ENCODE results near the gene POGZ. TPM values are rescaled to one million over a fixed set of nuclear protein-coding genes. Genes with fewer than 3 reads are reported as not detected.
"Not testable (repeated sequence)": the region's sequence is repeated elsewhere in the genome, so short reads cannot be mapped to it uniquely, and the experiment has no call there.

POGZ gene
- polyA plus RNA-seq, 4 donors, result 82.2 to 128 (median 104) TPM

DNA sequence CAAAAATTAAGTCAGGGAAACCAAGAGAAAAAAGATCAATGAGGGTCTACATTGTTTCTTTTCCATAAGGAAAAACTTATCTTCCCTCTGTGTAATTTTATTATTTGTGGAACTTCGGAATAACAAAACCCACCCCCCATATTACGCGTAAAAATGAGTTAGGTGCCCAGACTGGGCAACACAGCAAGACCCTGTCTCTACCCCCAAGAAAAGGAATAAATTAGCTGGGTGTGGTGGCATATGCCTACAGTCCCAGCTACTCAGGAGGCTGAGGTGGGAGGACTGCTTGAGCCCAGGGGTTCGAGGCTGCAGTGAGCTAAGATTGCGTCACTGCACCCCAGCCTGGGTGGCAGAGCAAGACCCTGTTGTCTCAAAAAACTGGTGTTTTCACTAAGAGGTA is 39.5 kb downstream of the POGZ start:
- DNase-seq (ENCODE audit: low read depth in 4 of 4, low spot score in 3 of 4), result no peak

DNA sequence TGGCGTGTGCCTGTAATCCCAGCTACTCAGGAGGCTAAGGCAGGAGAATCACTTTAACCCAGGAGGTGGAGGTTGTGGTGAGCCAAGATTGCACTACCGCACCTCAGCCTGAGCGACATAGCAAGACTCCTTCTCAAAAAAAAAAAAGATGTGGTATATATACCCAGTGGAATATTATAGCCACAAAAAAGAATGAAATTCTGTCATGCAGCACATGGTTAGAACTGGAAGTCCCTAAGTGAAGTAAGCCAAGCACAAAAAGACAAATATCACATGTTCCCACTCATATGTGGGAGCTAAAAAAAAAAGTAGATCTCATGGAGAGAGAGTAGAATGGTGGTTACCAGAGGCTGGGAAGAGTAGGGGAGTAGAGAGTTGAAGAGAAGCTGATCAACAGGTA is 41.2 kb downstream of the POGZ start:
- no peak for DNase-seq (ENCODE audit: low read depth in 4 of 4, low spot score in 3 of 4)

DNA sequence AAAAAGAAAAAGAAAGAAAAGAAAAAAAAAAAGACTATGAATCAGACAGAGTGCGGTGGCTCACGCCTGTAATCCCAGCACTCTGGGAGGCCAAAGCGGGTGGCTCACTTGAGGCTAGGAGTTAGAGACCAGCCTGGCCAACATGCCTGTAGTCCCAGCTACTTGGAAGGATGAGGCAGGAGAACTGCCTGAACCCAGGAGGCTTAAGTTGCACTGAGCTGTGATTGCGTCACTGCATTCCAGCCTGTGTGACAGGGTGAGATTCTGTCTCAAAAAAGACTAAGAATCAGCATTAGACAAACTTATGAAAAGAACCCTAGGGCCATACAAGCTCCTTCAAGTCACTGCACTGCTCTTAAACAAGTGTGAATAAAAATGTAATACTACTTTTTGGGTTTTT is 43.1 kb downstream of the POGZ start:
- DNase-seq (ENCODE audit: low read depth in 4 of 4, low spot score in 3 of 4), result no peak

DNA sequence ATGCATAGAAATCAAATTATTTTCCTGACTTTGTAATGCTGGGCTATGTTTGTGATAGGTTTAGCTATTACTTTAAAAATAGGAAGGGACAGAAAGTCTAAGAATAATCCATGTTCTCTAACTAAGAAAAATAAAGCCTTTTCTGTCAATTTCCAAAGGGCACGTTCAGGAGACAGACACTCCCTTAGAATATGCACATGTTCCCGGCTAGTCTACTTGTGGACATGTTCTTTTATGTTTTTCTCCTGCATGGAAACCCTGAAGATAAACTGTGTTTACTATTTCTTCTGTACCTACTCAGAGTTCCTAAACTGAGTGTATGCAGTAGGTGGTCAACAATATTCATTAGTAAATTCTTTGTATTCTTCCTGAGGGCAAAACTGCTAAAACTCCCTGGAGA is 47.4 kb downstream of the POGZ start:
- DNase-seq (ENCODE audit: low read depth in 4 of 4, low spot score in 3 of 4), result no peak

DNA sequence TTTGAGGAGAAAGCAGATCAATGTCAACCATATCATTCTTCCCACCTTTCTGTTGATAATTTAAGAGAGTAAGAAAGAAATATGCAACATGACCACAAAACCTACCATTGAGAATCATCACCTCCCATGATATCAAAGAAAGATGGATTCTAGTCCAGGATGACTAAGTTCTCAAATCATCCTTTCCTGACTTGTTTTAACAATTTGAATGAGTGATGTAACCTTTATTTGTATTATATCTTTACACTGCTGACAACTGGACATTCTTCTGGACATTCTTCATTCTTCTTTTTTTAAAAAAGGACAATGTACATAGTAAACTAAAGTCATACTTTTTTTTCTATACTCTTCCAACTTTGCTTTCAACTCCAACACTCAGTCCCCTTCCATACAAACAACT is 50.4 kb downstream of the POGZ start:
- DNase-seq (ENCODE audit: low read depth in 4 of 4, low spot score in 3 of 4), result no peak

DNA sequence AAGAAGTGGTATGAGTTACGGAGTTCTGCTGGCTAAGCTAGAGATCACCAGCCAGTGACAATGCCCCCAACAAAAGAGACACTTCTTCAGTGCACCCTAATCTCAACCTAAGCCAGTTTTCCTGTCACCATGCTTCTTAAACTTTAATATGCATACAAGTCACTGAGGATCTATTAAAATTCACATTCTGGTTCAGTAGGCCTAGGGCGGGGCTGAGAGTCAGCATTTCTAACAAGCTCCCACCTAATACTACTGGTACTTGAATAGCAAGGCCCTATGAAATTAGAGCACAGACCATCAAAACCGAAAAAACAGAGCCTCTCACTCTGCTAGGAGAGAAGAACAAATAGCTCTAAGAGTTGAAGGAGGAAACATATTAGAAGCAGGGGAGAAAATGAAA is 52.0 kb downstream of the POGZ start:
- no peak for DNase-seq (ENCODE audit: low read depth in 4 of 4, low spot score in 3 of 4)

DNA sequence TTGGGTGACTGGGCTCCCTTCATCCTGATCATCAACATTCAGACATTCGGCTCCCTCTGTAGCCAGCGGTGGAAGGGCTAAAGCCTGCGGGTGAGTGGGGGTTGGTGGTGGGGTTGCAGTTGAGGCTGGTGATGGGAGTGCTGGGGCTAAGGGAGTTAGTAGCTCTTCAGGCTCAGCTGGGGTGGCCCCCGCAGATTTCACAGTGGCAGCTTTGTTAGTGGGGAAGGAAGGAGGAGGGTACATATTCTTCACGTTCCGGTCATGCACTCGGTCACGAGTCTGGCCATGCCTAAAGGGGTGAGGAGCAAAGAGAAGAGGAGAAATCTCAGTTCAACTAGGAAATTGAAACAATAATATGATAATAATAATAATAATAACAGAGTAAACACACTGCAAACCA is 53.1 kb downstream of the POGZ start:
- DNase-seq (ENCODE audit: low read depth in 4 of 4, low spot score in 3 of 4), result no peak

DNA sequence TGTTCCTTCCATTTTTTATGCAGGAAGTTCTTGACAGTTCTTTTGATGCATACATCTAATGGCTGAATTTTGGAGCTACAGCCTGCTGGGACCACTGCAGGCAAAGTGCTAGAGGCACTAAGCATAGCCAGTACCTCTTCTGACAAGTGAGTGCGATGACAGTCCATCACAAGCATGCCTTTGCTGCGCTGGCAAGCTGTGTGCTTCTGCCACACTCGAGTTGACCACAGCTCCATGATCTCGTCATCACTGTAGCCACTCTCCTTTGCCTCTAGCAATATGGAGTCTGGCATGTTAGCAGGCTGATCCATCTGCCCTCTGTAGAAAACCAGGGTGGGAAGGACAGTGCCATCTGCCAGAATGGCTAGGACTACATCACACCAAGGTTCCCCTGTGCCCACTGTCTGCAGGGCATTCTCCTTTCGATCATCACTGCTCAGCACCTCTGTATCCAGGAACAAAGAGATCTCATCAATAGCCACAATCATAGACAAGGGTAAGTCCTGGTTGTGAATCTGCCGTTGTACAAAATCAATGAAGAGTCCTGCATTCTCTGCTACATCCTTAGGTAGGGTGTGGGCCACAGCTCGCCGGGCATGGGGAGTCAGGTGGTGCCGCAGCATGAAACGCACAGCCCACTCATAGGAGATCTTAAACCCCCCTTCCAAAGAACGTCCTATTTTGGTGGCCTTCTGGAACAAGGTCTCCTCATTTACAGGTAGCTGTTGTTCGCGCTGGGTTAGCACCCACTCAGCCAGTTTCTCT is 53.9 kb downstream of the POGZ start:
- no peak for DNase-seq (ENCODE audit: low read depth in 4 of 4, low spot score in 3 of 4)

DNA sequence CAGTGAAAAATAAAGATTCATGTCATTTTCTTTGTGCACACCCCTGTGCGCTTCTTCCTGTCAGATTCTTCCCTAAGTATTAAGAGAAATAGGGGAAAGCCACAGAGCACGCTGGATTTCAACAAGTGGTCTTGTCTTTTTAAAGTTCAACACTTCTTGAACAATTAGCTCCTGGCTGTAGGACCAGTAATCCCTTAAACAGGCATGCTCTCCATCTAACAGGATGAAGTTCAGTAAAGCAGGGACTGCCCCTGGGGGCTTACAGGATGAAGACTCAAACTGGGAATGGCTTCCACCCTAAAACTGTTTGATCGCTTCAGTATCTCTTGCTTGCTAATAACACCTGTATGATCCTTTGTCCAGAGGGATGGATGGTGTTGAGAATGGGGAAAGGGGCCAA is 55.7 kb downstream of the POGZ start:
- DNase-seq (ENCODE audit: low read depth in 4 of 4, low spot score in 3 of 4), result no peak

DNA sequence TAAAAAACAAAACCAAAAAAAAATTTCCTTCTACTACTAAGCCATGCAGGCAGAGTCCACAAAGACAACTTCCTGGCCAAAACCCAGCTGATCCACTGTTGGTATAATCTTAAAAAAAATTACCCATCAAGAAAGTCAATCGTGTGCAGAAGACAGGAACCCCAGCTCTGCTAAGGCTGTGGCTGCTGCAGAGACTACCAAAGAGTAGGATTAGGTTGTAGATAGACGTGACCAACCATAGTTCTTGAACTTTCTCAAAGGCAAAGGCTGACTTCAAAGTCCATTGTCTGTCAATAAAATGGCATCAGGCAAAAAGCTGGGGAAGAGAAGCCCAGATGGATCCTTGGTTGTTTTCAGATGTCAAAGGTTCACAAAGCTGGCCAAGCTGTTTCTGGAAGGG is 56.5 kb downstream of the POGZ start:
- DNase-seq (ENCODE audit: low read depth in 4 of 4, low spot score in 3 of 4), result no peak

DNA sequence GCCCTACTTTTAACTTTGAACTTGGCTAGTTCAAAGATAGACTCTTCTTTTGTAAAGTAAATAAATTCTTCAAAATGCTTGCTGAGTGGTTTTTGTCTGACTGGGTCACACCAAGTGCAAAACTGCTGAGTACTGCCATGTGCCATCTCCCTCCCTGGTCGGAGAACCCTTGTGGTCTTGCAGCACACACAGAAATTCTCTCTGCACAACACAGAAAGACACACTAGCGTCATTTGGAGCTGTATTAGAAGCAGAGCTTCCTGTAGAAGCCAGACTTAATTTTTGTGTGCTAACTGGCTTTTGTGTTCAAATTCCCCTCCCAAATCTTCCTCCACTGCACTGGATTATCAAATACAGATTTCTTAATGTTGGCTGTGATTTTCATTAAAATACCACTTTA is 57.4 kb downstream of the POGZ start:
- no peak for DNase-seq (ENCODE audit: low read depth in 4 of 4, low spot score in 3 of 4)

DNA sequence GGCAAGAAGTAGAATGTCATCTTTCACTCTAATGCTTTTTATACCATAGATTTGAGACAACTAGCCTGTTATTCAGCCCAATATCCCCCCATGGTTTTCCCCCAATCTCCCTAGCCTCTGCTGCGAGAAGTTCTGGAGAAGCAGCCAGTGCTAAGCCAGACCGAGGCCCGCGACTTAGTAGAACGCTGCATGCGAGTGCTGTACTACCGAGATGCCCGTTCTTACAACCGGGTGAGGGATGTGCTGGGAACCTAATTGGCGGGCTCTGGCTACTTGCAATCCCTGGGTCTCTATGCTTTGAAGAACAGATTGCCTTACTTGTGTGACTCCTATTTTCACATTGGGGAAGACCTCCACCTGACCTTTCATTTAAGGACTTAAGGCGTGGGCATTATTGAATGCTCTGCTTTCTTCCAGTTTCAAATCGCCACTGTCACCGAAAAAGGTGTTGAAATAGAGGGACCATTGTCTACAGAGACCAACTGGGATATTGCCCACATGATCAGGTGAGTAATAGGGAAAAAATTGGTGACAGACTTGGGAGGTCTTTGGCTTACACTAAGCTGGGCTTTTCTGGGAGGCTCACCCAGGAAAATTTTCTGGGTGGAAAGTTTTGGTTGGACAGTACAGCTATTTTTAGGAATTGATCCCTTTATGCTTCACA is 58.0 kb downstream of the POGZ start:
- DNase-seq (ENCODE audit: low read depth in 4 of 4, low spot score in 3 of 4), result no peak

DNA sequence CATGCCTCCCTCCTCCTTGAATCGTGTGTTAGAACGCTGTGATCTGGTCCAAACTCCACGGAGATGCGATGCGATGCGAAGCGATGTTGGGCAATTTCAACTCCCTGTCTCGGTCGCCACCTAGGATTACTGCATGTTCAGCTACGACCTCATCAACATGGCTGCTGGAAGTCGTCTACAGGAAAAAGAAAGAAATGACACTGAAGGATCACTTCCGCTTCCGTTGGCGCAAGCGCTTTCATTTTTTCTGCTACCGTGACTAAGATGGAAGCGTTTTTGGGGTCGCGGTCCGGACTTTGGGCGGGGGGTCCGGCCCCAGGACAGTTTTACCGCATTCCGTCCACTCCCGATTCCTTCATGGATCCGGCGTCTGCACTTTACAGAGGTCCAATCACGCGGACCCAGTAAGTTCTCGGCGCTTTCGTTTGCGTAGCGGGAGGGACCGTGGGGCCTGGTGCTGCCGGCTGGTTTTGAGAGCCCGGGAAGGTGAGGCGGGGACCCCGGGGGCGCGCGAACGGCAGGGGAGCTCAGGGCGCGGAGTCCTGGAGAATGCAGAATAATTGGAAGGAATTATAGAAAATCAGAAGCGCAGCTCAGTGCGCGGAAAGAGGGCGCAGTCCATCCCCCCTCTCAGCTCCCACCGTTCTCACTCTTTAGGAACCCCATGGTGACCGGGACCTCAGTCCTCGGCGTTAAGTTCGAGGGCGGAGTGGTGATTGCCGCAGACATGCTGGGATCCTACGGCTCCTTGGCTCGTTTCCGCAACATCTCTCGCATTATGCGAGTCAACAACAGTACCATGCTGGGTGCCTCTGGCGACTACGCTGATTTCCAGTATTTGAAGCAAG is 59.7 kb downstream of the POGZ start, which contains the start of gene PSMB4:
PSMB4 (plus strand) TSS at position 250 of the 848 bp plus-strand sequence; CDS start at position 265, 15 bp downstream.
- DNase-seq (ENCODE audit: low read depth in 4 of 4, low spot score in 3 of 4), result peak; percentile 88 to 91 (median 90)

DNA sequence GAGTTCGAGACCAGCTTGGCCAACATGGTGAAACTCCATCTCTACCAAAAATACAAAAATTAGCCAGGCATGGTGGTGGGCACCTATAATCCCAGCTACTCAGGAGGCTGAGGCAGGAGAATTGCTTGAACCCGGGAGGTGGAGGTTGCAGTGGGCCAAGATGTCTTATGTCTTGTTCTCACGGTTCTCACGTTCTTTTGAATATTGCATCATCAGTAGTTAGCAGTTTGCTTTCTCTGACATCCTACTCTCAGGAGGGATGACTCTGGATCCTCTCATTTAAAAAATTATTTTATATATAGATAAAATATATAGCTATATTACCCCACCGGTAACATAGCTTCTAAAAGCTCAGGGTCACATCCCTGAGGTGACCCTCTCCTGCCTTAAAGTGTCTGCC is 63.0 kb downstream of the POGZ start:
- DNase-seq (ENCODE audit: low read depth in 4 of 4, low spot score in 3 of 4), result not testable (repeated sequence)

DNA sequence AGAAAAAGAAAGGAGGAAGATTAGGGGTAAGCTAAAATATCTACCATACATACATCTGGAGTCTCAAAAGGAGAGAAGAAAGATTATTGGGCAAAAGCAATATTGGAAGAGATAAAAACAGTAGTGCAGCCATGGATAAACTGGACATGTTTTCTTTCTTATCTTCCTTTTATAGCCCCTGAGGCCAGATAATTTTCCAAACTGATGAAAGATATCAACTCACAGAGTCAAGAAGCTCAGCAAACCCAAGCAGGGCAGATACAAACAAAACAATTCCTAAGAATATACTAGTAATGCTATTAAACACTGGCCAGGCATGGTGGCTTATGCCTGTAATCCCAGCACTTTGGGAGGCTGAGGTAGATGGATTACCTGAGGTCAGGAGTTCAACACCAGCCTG is 65.7 kb downstream of the POGZ start:
- DNase-seq (ENCODE audit: low read depth in 4 of 4, low spot score in 3 of 4), result no peak

DNA sequence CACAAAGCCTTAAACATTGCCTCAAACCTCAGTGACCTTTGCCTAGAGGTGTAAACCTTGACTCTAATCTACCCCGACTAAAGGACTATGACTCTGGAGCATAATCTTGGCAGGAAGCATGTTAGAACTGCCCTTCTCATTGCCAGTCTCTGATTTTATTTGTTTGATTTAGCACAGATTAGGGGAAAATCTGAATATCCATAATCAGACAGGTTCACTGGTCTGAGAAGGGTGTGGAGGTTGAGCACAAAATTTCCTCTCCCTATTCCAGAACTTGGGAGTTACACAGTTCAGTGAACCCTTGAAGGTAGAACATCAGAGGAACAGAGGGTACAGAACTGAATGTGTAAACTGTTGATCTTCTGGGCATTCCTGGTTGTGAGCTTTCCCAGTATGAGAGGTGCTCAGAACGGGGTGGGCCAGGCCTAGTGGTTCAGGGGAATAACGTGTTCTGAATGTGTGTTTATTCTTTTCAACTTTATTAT is 68.2 kb downstream of the POGZ start:
- DNase-seq (ENCODE audit: low read depth in 4 of 4, low spot score in 3 of 4), result no peak

DNA sequence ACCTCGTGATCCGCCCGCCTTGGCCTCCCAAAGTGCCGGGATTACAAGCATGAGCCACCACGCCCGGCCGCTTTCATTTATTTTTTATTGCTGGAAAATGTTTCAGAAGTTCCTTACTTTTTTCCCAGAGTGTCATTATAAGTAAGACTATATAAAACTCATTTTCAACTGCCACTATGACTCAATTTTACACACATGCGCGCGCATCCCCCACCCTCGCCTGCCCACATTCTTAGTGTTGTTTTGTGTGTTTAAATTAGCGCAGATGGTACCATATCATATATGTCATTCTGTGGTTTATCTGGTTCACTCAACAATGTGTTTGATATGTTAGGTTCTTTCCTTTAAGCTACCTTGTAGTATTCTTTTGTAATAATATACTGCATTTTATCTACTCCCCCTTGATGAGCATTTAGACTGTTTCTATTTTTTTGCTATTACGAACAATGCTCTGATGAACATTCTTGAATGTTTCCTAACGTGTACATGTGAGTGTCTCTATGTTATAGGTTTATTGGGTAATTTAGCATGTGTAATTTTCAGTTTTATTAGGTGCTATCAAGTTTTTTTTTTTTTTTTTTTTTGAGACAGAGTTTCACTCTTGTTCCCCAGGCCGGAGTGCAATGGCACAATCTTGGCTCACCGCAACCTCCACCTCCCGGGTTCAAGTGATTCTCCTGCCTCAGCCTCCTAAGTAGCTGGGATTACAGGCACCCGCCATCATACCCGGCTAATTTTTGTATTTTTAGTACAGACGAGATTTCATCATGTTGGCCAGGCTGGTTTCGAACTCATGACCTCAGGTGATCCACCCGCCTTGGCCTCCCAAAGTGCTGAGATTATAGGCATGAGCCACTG is 68.8 kb downstream of the POGZ start:
- DNase-seq (ENCODE audit: low read depth in 4 of 4, low spot score in 3 of 4), result not testable (repeated sequence)

DNA sequence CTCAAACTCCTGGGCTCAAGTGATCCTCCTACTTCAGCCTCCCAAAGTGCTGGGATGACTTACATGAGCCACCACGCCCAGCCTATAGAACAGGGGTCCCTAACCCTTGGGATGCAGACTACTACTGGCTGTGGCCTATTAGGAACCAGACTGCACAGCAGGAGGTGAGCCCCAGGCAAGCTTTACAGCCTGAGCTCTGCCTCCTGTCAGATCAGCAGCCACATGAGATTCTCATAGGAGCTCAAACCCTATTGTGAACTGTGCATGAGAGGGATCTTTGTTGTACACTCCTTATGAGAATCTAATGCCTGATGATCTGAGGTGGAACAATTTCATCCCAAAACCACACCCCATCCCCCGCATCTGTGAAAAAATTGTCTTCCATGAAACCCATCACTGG is 73.3 kb downstream of the POGZ start:
- DNase-seq (ENCODE audit: low read depth in 4 of 4, low spot score in 3 of 4), result no peak

DNA sequence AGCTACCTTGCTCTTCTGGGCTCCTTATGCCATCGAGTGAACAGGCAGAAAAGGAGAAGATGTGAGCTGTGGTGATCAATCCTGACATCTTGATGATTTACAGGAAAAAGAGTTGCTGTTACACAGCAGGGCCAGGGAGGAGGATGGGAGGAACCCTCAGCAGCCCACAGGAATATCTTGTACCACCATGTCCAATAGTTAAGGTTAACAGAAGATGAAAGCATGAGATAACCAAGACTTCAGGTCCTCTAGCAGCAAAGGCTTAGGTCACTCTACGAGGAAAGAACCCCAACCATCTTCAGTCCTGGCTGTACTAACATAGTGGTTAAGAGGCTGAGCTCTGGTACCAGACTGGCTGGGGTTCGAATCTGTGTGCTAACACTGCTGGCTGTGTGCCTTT is 74.7 kb downstream of the POGZ start:
- DNase-seq (ENCODE audit: low read depth in 4 of 4, low spot score in 3 of 4), result no peak

DNA sequence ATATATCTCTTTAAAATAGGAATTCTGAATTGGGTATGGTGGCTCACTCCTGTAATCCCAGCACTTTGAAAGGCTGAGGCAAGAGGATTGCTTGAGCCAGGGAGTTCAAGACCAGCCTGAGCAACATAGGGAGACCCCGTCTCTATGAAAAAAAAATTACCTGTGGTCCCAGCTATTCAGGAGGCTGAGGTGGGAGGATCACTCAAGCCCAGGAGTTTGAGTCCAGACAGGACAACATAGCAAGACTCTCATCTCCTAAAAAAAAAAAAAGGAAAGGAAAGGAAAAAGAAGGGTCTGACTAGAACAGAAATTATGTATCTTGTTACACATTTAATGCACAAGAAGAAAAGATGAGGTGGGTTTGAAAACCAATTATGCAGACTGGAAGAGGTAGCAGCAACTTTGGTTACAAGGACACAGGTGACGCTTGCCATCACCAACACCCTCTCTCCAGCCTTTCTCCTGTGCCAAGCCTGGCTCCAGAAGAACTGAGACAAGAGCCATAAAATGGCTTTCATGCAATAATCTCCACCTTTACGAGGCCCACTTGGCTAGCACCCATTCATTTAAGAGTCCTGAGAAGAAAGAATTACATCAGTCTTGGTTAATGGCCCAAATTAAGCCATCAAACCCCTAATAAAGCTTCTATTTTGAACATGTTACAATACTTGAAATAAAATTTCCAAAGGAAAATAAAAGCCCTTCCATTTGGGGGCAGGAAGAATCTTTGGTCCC is 82.0 kb downstream of the POGZ start:
- no peak for DNase-seq (ENCODE audit: low read depth in 4 of 4, low spot score in 3 of 4)

Measured in right renal pelvis (tissue), 4 donors.